NT2/D1 (cell line): ENCODE data around the gene OR6C1.
"Not testable (repeated sequence)": the region's sequence is repeated elsewhere in the genome, so short reads cannot be mapped to it uniquely, and the experiment has no call there.

ENCODE experiments used
- DNase-seq: peaks from one replicate; pipeline ENCODE4 v3.0.0-alpha.2; 2011; ENCODE audit warnings: low read depth, low spot score
- H3K27me3 ChIP-seq: 2 replicates; pipeline ENCODE4 v1.6.0; 2011; ENCODE audit warnings: mild to moderate bottlenecking; ENCODE audit not compliant: insufficient read length, insufficient read depth
- H3K36me3 ChIP-seq: 2 replicates; pipeline ENCODE4 v1.6.1; 2011; ENCODE audit warnings: mild to moderate bottlenecking, low read length, mixed read lengths; ENCODE audit not compliant: insufficient read depth, insufficient read length
- H3K4me1 ChIP-seq: 2 replicates; pipeline ENCODE4 v1.5.1; 2011; ENCODE audit not compliant: insufficient read depth, insufficient read length
- H3K4me3 ChIP-seq: 2 replicates; pipeline ENCODE4 v1.5.1; 2011; ENCODE audit warnings: low read depth; ENCODE audit not compliant: insufficient read length
- H3K9ac ChIP-seq: 2 replicates; pipeline ENCODE4 v1.6.0; 2011; ENCODE audit warnings: low read depth; ENCODE audit not compliant: insufficient read length
- H3K9me3 ChIP-seq: 2 replicates; pipeline ENCODE4 v1.5.1; 2011; ENCODE audit warnings: mild to moderate bottlenecking, low read length; ENCODE audit not compliant: insufficient read depth
- SUZ12 ChIP-seq: IDR thresholded peaks from 2 replicates; pipeline ENCODE4 v1.6.1; 2011; ENCODE audit not compliant: insufficient read length, insufficient read depth; ENCODE audit errors: extremely low read depth
- YY1 ChIP-seq: IDR thresholded peaks from 2 replicates; pipeline ENCODE4 v1.6.1; 2011; ENCODE audit not compliant: insufficient read length, insufficient read depth
- ZNF274 ChIP-seq: IDR thresholded peaks from 2 replicates; pipeline ENCODE4 v1.6.1; 2011; ENCODE audit warnings: mild to moderate bottlenecking, low read depth, low read length

Gene OR6C1

GRCh38 chr12:55336002-55336401 is 21.9 kb downstream of the OR6C1 start:
- DNase-seq: no peak
- TF ChIP-seq YY1 (no peak), SUZ12 (no peak), ZNF274 (no peak)
- Histone ChIP-seq H3K4me3 (no peak overlapping the region), H3K4me1 (no peaks in the 10 kb centered on the region), H3K36me3 (no peaks in the 10 kb centered on the region), H3K9ac (no peak overlapping the region), H3K27me3 (no peaks in the 10 kb centered on the region), H3K9me3 (peaks cover 3% of the 10 kb centered on the region)

- H3K27me3 ChIP-seq, H3K9me3 ChIP-seq, H3K9ac ChIP-seq, H3K4me3 ChIP-seq, H3K36me3 ChIP-seq, DNase-seq, H3K4me1 ChIP-seq: not testable (repeated sequence)
Measured at GRCh38 chr12:55355338-55355737, 41.2 kb downstream of the OR6C1 start.

GRCh38 chr12:55362675-55363074 is 48.5 kb downstream of the OR6C1 start, which contains the start of gene OR6C75:
Gene OR6C75 (plus strand): TSS chr12:55362975. CDS start chr12:55365111, 2,136 bp downstream.
- H3K27me3 ChIP-seq: no peaks in the 10 kb centered on the region
- TF ChIP-seq YY1 (no peak), SUZ12 (no peak), ZNF274 (no peak)
- no peak within 1 kb of the TSS for H3K4me3 ChIP-seq
- no peak for DNase-seq
- no peaks in the 10 kb centered on the region for H3K9me3 ChIP-seq
- no peaks in the 10 kb centered on the region for H3K4me1 ChIP-seq
- no peak within 1 kb of the TSS for H3K9ac ChIP-seq
- H3K36me3 ChIP-seq: no peaks in the 10 kb centered on the region

- H3K4me1 ChIP-seq: no peaks in the 10 kb centered on the region
- no peak overlapping the region for H3K4me3 ChIP-seq
- H3K9ac ChIP-seq: no peak overlapping the region
- no peak for DNase-seq
- no peaks in the 10 kb centered on the region for H3K9me3 ChIP-seq
- H3K27me3 ChIP-seq: no peaks in the 10 kb centered on the region
- no peak for TF ChIP-seq ZNF274
- TF ChIP-seq YY1: no peak
- no peak for TF ChIP-seq SUZ12
- H3K36me3 ChIP-seq: no peaks in the 10 kb centered on the region
Measured at GRCh38 chr12:55365086-55365485, 50.9 kb downstream of the OR6C1 start.
